Esophagus muscularis mucosa (tissue), 4 donors: ENCODE data around the gene REEP5. TPM values are rescaled to one million over a fixed set of nuclear protein-coding genes. Genes with fewer than 3 reads are reported as not detected.
"Not testable (repeated sequence)": the region's sequence is repeated elsewhere in the genome, so short reads cannot be mapped to it uniquely, and the experiment has no call there.

Experiments
- DNase-seq: peaks from one replicate; pipeline ENCODE4 v3.0.0-alpha.2; 2017; ENCODE audit errors: extremely low spot score
- H3K27ac ChIP-seq, 4 donors: fragments of 200-600 bp; sonication (generic); replicated peaks in 1 of 4; 1 replicate in 3 of 4; 2 replicates in 1 of 4; pipeline ENCODE4 v1.5.1; 2016 to 2019; ENCODE audit warnings: mild to moderate bottlenecking in 1 of 4
- H3K27me3 ChIP-seq, 4 donors: fragments of 200-600 bp; sonication (generic); one replicate each; pipeline versions ENCODE4 v1.5.1 to v1.6.0; 2016 to 2019
- H3K36me3 ChIP-seq, 4 donors: fragments of 200-600 bp; sonication (generic); one replicate each; pipeline ENCODE4 v1.5.1; 2016 to 2019
- H3K4me1 ChIP-seq, 4 donors: fragments of 200-600 bp; sonication (generic); one replicate each; pipeline ENCODE4 v1.5.1; 2016 to 2019
- H3K4me3 ChIP-seq, 4 donors: fragments of 200-600 bp; sonication (generic); 1 replicate in 2 of 4; 2 replicates in 2 of 4; pipeline ENCODE4 v1.5.1; 2016 to 2019; ENCODE audit warnings: mild to moderate bottlenecking in 4 of 4, moderate library complexity in 1 of 4
- H3K9me3 ChIP-seq, 4 donors: fragments of 200-600 bp; sonication (generic); 1 replicate in 3 of 4; 2 replicates in 1 of 4; pipeline ENCODE4 v1.5.1; 2016 to 2019
- EP300 ChIP-seq: sonication (generic); formaldehyde crosslinking; IDR thresholded peaks from one replicate; pipeline ENCODE4 v1.6.1; 2017; ENCODE audit warnings: antibody characterized with exemption
- POLR2A ChIP-seq: fragments of 450-650 bp; IDR thresholded peaks from one replicate; pipeline ENCODE4 v1.6.1; 2017; ENCODE audit warnings: antibody characterized with exemption, moderate library complexity, mild to moderate bottlenecking, low read depth
- POLR2AphosphoS5 ChIP-seq, 2 donors: sonication (generic); formaldehyde crosslinking; IDR thresholded peaks; one replicate each; pipeline ENCODE4 v1.6.1; 2017; ENCODE audit warnings: antibody characterized with exemption in 2 of 2
- WGBS: methylation state at CpG from one replicate; pipeline ENCODE4 v1.1.5; 2018; 5-methylcytosine and 5-hydroxymethylcytosine counted together
- intact Hi-C: fragments of 100-400 bp; cut with DNase I; formaldehyde crosslinking; loops from one replicate; pipeline ENCODE4 v1.15.1; 2023
- total RNA-seq, 4 donors: library from RNA; depleted of rRNA; stranded (reverse); fragments of >200 nt; gene quantifications; one replicate each; pipeline versions ENCODE4 v1.1.0 to v1.2.1, GENCODE V29; 2016
- TF ChIP-seq, protein P1 (sequence below), 3 experiments: fragments of 200-600 bp in 2 of 3; fragments of 450-650 bp in 1 of 3; sonication (generic) in 2 of 3; IDR thresholded peaks; one replicate each; pipeline ENCODE4 v1.5.1; 2017 to 2019; ENCODE audit warnings: antibody characterized with exemption in 3 of 3, mild to moderate bottlenecking in 2 of 3, moderate library complexity in 1 of 3

Gene REEP5
- total RNA-seq, 4 donors from 2014 or later, result 53.0 to 73.6 (median 62.2) TPM

DNA sequence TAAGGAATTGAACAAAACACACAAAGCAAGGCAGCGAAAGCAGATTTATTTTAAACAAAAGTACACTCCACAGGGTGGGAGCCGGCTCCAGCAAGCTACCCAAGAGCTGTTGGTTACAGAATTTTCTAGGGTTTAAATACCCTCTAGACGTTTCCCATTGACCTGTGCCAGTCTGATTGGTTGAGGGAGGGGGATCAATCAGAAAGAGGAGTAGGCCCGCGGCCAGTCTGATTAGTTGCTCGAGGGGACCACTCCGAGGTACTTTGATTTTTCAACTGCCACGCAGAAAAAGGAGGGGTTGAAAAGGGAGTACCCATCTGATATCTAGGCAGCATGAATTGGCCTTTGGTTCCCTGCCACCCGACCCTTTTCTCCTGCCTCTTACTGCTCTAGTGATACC lies 59.9 kb downstream of the REEP5 start:
- no peak for DNase-seq
- Histone ChIP-seq H3K4me3 (peak overlapping the region; percentile 77 to 89 (median 80)), H3K4me1 (peaks cover 29 to 36% (median 31%) of the 10 kb centered on the region in 4 donors), H3K9me3 (no peaks in the 10 kb centered on the region), H3K27me3 (no peaks in the 10 kb centered on the region), H3K36me3 (peaks cover 0 to 43% (median 26%) of the 10 kb centered on the region in 4 donors), H3K27ac (peak overlapping the region in 3 of 4 donors; percentile 82 to 87 (median 87))
- WGBS, result 51% methylated on average over 9 of the region's 9 CpGs
- intact Hi-C loops, result loop anchor here (5.0 kb wide), 1 partner anchor 60 kb away; the partner anchor contains the start of gene REEP5
- no peak for TF ChIP-seq POLR2A
- TF ChIP-seq, protein P1, sequence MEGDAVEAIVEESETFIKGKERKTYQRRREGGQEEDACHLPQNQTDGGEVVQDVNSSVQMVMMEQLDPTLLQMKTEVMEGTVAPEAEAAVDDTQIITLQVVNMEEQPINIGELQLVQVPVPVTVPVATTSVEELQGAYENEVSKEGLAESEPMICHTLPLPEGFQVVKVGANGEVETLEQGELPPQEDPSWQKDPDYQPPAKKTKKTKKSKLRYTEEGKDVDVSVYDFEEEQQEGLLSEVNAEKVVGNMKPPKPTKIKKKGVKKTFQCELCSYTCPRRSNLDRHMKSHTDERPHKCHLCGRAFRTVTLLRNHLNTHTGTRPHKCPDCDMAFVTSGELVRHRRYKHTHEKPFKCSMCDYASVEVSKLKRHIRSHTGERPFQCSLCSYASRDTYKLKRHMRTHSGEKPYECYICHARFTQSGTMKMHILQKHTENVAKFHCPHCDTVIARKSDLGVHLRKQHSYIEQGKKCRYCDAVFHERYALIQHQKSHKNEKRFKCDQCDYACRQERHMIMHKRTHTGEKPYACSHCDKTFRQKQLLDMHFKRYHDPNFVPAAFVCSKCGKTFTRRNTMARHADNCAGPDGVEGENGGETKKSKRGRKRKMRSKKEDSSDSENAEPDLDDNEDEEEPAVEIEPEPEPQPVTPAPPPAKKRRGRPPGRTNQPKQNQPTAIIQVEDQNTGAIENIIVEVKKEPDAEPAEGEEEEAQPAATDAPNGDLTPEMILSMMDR (IDR thresholded peaks at IDR 0.05), result no peak
- TF ChIP-seq EP300, result no peak
- TF ChIP-seq POLR2AphosphoS5 (IDR thresholded peaks at IDR 0.05), result no peak

DNA sequence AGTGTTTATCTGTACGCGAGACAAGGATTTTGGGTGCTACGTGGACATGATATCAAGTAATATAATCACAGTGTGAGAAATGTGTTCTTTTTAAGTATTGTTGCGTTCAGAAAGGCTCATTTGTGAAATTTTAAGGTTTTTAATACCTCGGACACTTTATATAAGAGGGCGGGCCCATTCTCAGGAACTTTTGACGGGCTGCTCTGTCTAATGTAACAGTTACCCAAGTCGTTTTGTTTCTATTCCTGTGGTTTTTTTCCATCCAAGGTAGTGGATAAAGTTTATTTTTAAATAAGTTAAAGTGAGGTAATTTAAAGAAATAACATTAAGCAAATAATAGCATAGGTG lies 60.4 kb downstream of the REEP5 start:
- peaks cover 29 to 36% (median 31%) of the 10 kb centered on the region in 4 donors for H3K4me1 ChIP-seq
- H3K9me3 ChIP-seq, result no peaks in the 10 kb centered on the region
- H3K36me3 ChIP-seq, result peaks cover 0 to 39% (median 21%) of the 10 kb centered on the region in 4 donors
- H3K27ac ChIP-seq, result peak overlapping the region; percentile 82 to 87 (median 87)
- H3K27me3 ChIP-seq, result no peaks in the 10 kb centered on the region
- TF ChIP-seq EP300 (no peak), POLR2AphosphoS5 (IDR thresholded peaks at IDR 0.05) (no peak), POLR2A (no peak)
- TF ChIP-seq, protein P1 (IDR thresholded peaks at IDR 0.05), result no peak
- whole genome bisulfite sequencing, result under 1% methylated on average over 8 of the region's 8 CpGs
- DNase-seq, result no peak
- intact Hi-C loops, result loop anchor here (5.0 kb wide), 1 partner anchor 61 kb away; the partner anchor contains the start of gene REEP5
- H3K4me3 ChIP-seq, result peak overlapping the region; percentile 77 to 89 (median 80)

DNA sequence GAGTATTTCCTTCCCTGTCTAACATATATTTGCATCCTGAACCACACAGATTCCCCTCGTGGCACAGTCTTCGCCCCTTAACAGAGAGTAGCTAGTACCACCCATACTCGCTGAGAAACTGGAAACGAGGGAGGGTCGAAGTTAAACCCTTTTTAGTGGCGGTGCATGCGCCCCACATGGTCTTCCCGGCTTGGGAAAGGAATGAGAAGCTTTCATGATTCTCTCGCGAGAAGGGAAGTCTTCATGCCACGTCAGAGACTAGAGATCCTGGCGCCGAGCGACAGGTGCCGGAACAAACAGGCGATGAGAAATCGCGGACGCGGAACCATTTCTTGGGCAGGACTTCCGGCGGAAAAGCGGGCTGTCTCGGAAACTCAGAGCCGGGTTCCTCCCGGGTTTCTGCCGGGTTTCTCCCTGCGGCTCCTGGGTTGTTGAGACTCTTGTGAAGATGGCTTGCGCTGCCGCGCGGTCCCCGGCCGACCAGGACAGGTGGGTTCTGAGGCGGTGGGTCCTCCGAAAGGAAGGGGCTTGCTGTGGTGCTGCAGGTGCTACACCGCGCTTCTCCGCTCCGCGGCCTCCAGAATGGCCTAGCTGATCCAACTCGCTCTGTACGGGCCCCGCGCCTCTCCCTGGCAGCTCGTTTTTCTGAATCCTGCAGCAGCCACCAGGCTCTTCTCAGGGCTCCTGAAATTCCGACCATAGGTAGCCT lies 60.9 kb downstream of the REEP5 start, which contains the start of gene SRP19:
Gene SRP19, plus strand, starts transcription at position 359 of the 709 bp plus-strand sequence. Its CDS starts 90 bp downstream, at position 449.
- Histone ChIP-seq H3K27me3 (no peaks in the 10 kb centered on the region), H3K4me3 (peak within 1 kb of the TSS; percentile 77 to 89 (median 80)), H3K4me1 (peaks cover 29 to 36% (median 31%) of the 10 kb centered on the region in 4 donors), H3K27ac (peak within 1 kb of the TSS; percentile 82 to 87 (median 87)), H3K36me3 (peaks cover 0 to 33% (median 16%) of the 10 kb centered on the region in 4 donors), H3K9me3 (no peaks in the 10 kb centered on the region)
- TF ChIP-seq EP300, result no peak
- TF ChIP-seq POLR2AphosphoS5 (IDR thresholded peaks at IDR 0.05), result peak; percentile 88
- TF ChIP-seq POLR2A, result peak; percentile 62
- intact Hi-C loops, result loop anchor here (5.0 kb wide), 1 partner anchor 61 kb away; the partner anchor contains the start of gene REEP5
- DNase-seq, result peak; percentile 98
- WGBS, result 2% methylated on average over 38 of the region's 47 CpGs

DNA sequence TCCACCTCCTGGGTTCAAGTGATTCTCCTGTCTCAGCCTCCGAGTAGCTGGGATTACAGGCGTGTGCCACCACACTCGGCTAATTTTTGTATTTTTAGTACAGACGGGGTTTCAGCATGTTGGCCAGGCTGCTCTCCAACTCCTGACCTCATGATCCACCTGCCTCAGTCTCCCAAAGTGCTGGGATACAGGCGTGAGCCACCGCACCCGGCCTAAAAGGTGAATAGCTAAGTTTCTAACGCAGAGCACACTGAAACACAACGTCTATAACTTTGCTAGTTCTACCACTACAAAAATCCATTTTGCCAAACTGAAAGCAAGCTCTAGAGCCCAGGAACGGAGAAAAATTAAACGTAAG lies 61.5 kb downstream of the REEP5 start:
- peaks cover 0 to 28% (median 11%) of the 10 kb centered on the region in 4 donors for H3K36me3 ChIP-seq
- peak overlapping the region; percentile 82 to 87 (median 87) for H3K27ac ChIP-seq
- peak overlapping the region; percentile 77 to 89 (median 80) for H3K4me3 ChIP-seq
- intact Hi-C loops, result loop anchor here (5.0 kb wide), 1 partner anchor 62 kb away; the partner anchor contains the start of gene REEP5
- H3K27me3 ChIP-seq, DNase-seq, H3K9me3 ChIP-seq: not testable (repeated sequence)
- 70% methylated on average over 11 of the region's 11 CpGs for WGBS
- H3K4me1 ChIP-seq, result peaks cover 29 to 36% (median 31%) of the 10 kb centered on the region in 4 donors

DNA sequence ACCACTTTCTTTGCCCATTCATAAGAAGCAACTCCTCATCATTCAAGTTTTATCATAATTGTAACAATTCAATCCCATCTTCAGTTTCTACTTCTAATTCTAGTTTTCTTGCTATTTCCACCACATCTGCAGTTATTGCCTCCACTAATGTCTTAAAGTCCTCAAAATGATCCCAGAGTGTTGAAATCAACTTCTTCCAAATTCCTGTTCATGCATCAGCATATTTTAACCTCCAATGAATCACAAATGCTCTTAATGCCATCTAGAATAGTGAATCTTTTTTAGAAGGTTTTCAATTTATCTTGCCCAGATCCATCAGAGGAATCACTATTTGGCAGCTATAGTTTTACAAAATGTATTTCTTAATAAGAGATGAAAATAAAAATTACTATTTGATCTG lies 64.2 kb downstream of the REEP5 start:
- Histone ChIP-seq H3K4me1 (peaks cover 16 to 18% (median 17%) of the 10 kb centered on the region in 4 donors), H3K9me3 (no peaks in the 10 kb centered on the region), H3K27me3 (no peaks in the 10 kb centered on the region), H3K4me3 (no peak overlapping the region), H3K36me3 (peaks cover 0 to 3% (median 0%) of the 10 kb centered on the region in 4 donors), H3K27ac (no peak overlapping the region)
- no peak for DNase-seq
- no peak for TF ChIP-seq POLR2AphosphoS5 (IDR thresholded peaks at IDR 0.05)
- TF ChIP-seq POLR2A, result no peak
- no peak for TF ChIP-seq EP300
- TF ChIP-seq, protein P1 (IDR thresholded peaks at IDR 0.05), result no peak
- intact Hi-C loops, result no loop called here
